ACC112 (cell line): Measurements from ENCODE around the gene POLR2L.
A peak's percentile ranks its signal among the peaks of the same experiment; 100 is the strongest.

Source experiments
- H2AFZ ChIP-seq: fragments of 200-600 bp; sonication (generic); one replicate; pipeline ENCODE4 v1.6.0; 2017; ENCODE audit warnings: antibody characterized with exemption, low read length; ENCODE audit not compliant: unreplicated experiment
- H3K27ac ChIP-seq: fragments of 200-600 bp; sonication (generic); 2 replicates; pipeline ENCODE4 v1.5.1; 2014; ENCODE audit warnings: low read depth, mild to moderate bottlenecking, antibody characterized with exemption, low read length, moderate library complexity
- H3K27me3 ChIP-seq: fragments of 200-600 bp; sonication (generic); 2 replicates; pipeline ENCODE4 v1.6.1; 2014; ENCODE audit warnings: mild to moderate bottlenecking, antibody characterized with exemption, low read length, moderate library complexity, mixed read lengths; ENCODE audit not compliant: insufficient read depth
- H3K36me3 ChIP-seq: fragments of 200-600 bp; sonication (generic); 2 replicates; pipeline ENCODE4 v1.6.1; 2016; ENCODE audit warnings: mild to moderate bottlenecking, antibody characterized with exemption, low read length, moderate library complexity, mixed read lengths; ENCODE audit not compliant: insufficient read depth
- H3K4me1 ChIP-seq: fragments of 200-600 bp; sonication (generic); one replicate; pipeline ENCODE4 v1.6.1; 2016; ENCODE audit warnings: low read length, mixed read lengths; ENCODE audit not compliant: insufficient read depth, unreplicated experiment, control insufficient read depth
- H3K4me3 ChIP-seq: fragments of 200-600 bp; sonication (generic); 2 replicates; pipeline ENCODE4 v1.5.1; 2014; ENCODE audit warnings: mild to moderate bottlenecking, low read depth, low read length
- H3K79me2 ChIP-seq: fragments of 200-600 bp; sonication (generic); one replicate; pipeline ENCODE4 v1.6.0; 2016; ENCODE audit warnings: low read length; ENCODE audit not compliant: control insufficient read depth, unreplicated experiment, insufficient read depth

POLR2L gene

GRCh38 chr11:824942-825341, 17.4 kb downstream of the POLR2L start:
- peaks cover 4% of the 10 kb centered on the region; the same call in 1 of the 2 replicates for H3K27me3 ChIP-seq
- 0 out of 2 replicates have a peak, but pooled peaks cover 6% of the 10 kb centered on the region for H3K36me3 ChIP-seq
- H3K4me1 ChIP-seq: peaks cover 32% of the 10 kb centered on the region
- no peak overlapping the region for H3K4me3 ChIP-seq
- no peak overlapping the region for H2AFZ ChIP-seq
- no peak overlapping the region for H3K27ac ChIP-seq
- H3K79me2 ChIP-seq: peaks cover 15% of the 10 kb centered on the region

DNA sequence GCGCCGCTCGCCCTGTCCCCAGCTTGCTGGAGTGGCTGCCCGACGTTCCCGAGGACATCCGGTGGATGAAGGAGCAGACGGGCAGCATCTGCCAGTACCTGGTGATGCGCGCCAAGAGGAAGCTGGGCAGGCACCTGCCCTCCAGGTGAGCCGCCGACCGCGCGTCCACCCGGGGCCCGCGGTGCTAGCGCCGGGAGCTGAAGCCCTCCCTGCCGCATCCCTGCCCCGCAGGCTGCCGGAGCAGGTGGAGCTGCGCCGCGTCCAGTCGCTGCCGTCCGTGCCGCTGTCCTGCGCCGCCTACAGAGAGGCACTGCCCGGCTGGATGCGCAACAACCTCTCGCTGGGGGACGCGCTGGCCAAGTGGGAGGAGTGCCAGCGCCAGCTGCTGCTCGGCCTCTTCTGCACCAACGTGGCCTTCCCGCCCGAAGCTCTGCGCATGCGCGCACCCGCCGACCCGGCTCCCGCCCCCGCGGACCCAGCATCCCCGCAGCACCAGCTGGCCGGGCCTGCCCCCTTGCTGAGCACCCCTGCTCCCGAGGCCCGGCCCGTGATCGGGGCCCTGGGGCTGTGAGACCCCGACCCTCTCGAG, 17.9 kb downstream of the POLR2L start:
- Histone ChIP-seq H3K36me3 (0 out of 2 replicates have a peak, but pooled peaks cover 6% of the 10 kb centered on the region), H3K79me2 (peaks cover 15% of the 10 kb centered on the region), H3K4me1 (peaks cover 27% of the 10 kb centered on the region), H3K27me3 (peaks cover 4% of the 10 kb centered on the region; the same call in 1 of the 2 replicates), H3K4me3 (no peak overlapping the region), H3K27ac (no peak overlapping the region), H2AFZ (no peak overlapping the region)

DNA sequence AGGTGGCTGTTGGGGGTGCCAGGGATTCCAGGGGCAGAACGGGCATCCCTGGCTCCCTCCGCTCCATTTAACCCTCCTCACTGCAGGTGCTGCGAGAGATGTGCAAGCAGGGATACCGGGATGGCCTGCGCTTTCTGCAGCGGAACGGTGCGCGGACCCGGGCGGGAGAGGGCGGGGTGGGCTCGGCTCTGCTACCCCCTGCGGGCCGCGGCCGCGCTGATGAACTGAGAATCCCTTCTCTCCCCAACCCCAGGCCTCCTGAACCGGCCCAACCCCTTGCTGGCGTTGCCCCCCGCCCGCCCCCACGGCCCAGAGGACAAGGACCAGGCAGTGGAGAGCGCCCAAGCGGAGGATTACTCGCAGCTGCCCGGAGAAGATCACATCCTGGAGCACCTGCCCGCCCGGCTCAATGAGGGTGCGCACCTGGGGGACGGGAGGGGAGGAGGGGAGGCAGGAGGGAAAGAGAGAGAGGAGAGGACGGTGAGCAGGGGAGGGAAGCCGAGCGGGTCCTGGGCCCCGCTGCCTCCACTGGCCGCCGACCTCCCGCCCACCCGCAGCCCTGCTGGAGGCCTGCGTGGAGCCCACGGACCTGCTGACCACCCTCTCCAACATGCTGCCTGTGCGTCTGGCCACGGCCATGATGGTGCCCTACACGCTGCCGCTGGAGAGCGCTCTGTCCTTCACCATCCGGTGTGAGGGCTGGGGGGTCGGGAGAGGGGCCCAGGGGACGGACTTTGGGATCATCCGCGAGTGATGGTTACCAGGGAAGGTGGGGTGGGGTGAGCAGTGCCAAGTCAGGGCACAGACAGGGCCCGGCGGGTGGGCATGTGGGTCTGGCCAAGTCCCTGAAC, 18.7 kb downstream of the POLR2L start:
- H3K36me3 ChIP-seq: 0 out of 2 replicates have a peak, but pooled peaks cover 6% of the 10 kb centered on the region
- peaks cover 25% of the 10 kb centered on the region for H3K4me1 ChIP-seq

DNA sequence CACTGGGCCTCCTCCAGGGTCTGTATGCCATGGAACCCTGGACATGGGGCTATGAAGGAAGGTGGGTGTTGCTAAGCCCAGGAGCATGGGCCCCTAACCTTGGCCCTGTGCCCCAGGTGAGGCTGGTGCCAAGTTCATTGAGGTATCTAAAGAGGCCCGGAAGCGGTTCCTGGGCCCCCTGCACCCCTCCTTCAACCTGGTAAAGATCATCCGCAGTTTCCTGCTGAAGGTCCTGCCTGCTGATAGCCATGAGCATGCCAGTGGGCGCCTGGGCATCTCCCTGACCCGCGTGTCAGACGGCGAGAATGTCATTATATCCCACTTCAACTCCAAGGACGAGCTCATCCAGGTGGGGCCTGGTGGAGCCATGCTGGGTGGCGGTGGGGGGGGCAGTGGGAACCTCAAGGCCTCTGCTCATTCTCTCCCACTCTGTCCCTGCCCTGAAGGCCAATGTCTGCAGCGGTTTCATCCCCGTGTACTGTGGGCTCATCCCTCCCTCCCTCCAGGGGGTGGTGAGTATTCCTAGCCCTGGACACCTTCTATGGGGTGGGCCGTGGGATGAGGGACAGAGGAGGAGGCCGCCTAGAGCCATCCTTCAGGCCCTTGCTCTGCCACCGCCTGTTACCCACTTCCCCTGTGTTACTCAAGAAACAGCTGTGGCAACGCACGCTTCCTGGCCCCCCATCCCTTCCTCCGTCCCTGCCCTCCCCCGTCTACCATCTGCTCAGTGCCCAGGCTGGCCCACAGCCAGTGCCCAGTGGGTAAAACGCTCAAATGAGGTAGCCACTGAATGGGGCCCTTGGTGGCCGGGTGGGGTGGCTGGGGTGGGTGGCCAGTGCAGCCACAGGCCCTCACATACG, 20.6 kb downstream of the POLR2L start:
- peaks cover 15% of the 10 kb centered on the region for H3K79me2 ChIP-seq
- no peak overlapping the region for H2AFZ ChIP-seq
- H3K4me1 ChIP-seq: peaks cover 26% of the 10 kb centered on the region
- 0 out of 2 replicates have a peak, but pooled peaks cover 6% of the 10 kb centered on the region for H3K36me3 ChIP-seq
- H3K27me3 ChIP-seq: peaks cover under 1% of the 10 kb centered on the region; the same call in 1 of the 2 replicates
- H3K27ac ChIP-seq: no peak overlapping the region
- peak overlapping the region; percentile 92 for H3K4me3 ChIP-seq

More for the DNA sequence above, 18.7 kb downstream of the POLR2L start:
- Histone ChIP-seq H3K27me3 (peaks cover 4% of the 10 kb centered on the region; the same call in 1 of the 2 replicates), H3K27ac (no peak overlapping the region), H3K4me3 (no peak overlapping the region), H3K79me2 (peaks cover 15% of the 10 kb centered on the region), H2AFZ (no peak overlapping the region)

GRCh38 chr11:820655-821511, 21.4 kb downstream of the POLR2L start:
- no peak overlapping the region for H2AFZ ChIP-seq
- 0 out of 2 replicates have a peak, but pooled peaks cover 6% of the 10 kb centered on the region for H3K36me3 ChIP-seq
- H3K27me3 ChIP-seq: no peaks in the 10 kb centered on the region
- peak overlapping the region; percentile 80; the same call in 1 of the 2 replicates for H3K27ac ChIP-seq
- H3K4me1 ChIP-seq: peaks cover 26% of the 10 kb centered on the region
- H3K79me2 ChIP-seq: peaks cover 15% of the 10 kb centered on the region
- peak overlapping the region; percentile 92 for H3K4me3 ChIP-seq

DNA sequence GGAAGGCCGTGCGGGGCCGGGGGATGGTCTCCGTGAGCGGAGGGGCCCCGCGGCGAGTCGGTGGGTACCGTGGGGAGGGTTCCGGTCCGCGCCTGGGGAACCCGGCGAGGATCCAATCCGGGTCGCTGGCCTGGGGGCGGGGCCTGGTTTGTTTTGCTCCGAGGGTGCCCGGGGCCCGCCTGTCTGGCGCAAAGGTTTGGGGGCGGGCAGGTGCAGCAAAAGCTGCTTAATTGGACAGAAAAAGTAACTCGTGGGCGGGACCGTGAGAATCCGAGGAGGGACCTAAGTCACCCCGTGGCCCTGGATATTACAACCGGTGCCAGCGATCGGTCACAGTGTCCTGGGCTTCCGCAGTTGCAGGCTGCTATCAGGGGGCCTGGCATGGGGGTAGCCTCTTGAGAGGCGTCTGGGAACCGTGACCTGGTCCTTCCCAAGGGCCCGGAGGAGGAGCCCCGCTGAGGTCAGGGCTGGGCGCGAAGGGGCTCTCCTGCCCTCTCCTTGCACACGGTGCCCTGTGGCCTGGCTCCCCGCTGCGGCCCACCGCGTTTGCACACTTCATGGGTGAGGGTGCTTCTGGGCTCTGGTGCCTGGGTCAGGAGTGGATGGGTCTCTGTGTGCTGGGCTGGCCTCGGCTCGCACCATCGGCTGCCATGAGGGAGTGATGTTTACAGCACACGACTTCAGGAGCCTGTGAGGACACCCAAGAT, 22.2 kb downstream of the POLR2L start:
- H2AFZ ChIP-seq: peak overlapping the region; percentile 40
- H3K36me3 ChIP-seq: 0 out of 2 replicates have a peak, but pooled peaks cover 3% of the 10 kb centered on the region
- H3K4me3 ChIP-seq: peak overlapping the region; percentile 92

GRCh38 chr11:819129-819931, 23.0 kb downstream of the POLR2L start:
- Histone ChIP-seq H3K79me2 (peaks cover 15% of the 10 kb centered on the region), H2AFZ (peak overlapping the region; percentile 40), H3K27me3 (no peaks in the 10 kb centered on the region), H3K4me1 (peaks cover 26% of the 10 kb centered on the region), H3K4me3 (peak overlapping the region; percentile 92), H3K36me3 (no peaks in the 10 kb centered on the region), H3K27ac (peak overlapping the region; percentile 80)

More for the DNA sequence above, 22.2 kb downstream of the POLR2L start:
- Histone ChIP-seq H3K4me1 (peaks cover 26% of the 10 kb centered on the region), H3K79me2 (peaks cover 15% of the 10 kb centered on the region), H3K27me3 (no peaks in the 10 kb centered on the region), H3K27ac (peak overlapping the region; percentile 80)

- H3K4me1 ChIP-seq: peaks cover 26% of the 10 kb centered on the region
- peak within 1 kb of the TSS; percentile 40 for H2AFZ ChIP-seq
- H3K36me3 ChIP-seq: no peaks in the 10 kb centered on the region
- H3K4me3 ChIP-seq: peak within 1 kb of the TSS; percentile 92
- H3K79me2 ChIP-seq: peaks cover 15% of the 10 kb centered on the region
- H3K27me3 ChIP-seq: no peaks in the 10 kb centered on the region
- H3K27ac ChIP-seq: peak within 1 kb of the TSS; percentile 80
Observed at GRCh38 chr11:818396-819128, 23.8 kb downstream of the POLR2L start, which contains the start of gene PNPLA2. Gene PNPLA2, plus strand, starts transcription at chr11:818914. Its CDS starts 805 bp downstream, at chr11:819719.
